Gastroesophageal sphincter (tissue), 3 donors: ENCODE measurements around the gene UROC1.

ENCODE experiments used
- EP300 ChIP-seq: sonication (generic); formaldehyde crosslinking; IDR thresholded peaks from one replicate; pipeline ENCODE4 v1.6.1; 2017; ENCODE audit warnings: antibody characterized with exemption, mild to moderate bottlenecking
- TF ChIP-seq, protein P1 (sequence below), 4 experiments: fragments of 200-600 bp in 2 of 4; fragments of 450-650 bp in 2 of 4; sonication (generic) in 1 of 4; IDR thresholded peaks; one replicate each; pipeline ENCODE4 v1.5.1; 2017 to 2019; ENCODE audit warnings: antibody characterized with exemption in 4 of 4, mild to moderate bottlenecking in 2 of 4, moderate library complexity in 2 of 4

DNA sequence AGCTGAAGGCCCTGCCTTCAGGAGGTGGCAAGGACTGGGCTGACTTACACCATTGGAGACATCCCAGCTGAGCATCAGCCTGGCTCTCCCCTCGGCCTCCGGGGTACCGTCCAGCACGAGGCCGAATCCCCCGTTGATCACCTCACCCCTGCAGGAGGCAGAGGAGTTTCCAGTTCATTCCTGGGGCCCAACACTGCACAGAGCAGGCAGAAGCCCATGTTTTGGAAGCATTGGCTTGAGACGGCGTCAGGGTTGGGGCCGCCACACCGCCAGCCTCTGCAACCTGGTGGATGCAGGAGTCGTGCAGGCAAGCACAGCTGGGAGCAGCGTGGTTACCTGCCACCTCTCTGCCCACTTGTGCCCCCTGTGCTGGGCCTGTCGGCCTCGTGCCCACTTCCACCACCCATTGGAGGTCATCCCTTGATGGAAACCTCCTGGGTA lies 34.2 kb downstream of the UROC1 start:
- TF ChIP-seq, protein P1, sequence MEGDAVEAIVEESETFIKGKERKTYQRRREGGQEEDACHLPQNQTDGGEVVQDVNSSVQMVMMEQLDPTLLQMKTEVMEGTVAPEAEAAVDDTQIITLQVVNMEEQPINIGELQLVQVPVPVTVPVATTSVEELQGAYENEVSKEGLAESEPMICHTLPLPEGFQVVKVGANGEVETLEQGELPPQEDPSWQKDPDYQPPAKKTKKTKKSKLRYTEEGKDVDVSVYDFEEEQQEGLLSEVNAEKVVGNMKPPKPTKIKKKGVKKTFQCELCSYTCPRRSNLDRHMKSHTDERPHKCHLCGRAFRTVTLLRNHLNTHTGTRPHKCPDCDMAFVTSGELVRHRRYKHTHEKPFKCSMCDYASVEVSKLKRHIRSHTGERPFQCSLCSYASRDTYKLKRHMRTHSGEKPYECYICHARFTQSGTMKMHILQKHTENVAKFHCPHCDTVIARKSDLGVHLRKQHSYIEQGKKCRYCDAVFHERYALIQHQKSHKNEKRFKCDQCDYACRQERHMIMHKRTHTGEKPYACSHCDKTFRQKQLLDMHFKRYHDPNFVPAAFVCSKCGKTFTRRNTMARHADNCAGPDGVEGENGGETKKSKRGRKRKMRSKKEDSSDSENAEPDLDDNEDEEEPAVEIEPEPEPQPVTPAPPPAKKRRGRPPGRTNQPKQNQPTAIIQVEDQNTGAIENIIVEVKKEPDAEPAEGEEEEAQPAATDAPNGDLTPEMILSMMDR (IDR thresholded peaks at IDR 0.05), result no peak
- no peak for TF ChIP-seq EP300
